ENCODE measurements around the gene CDC25B.

Gene CDC25B

GRCh38 chr20:3828798-3829197, 32.7 kb downstream of the CDC25B start:
- TF ChIP-seq TCF12 (IDR thresholded peaks at IDR 0.05; ENCODE audit: low read depth) (no peak), TEAD4 (IDR thresholded peaks at IDR 0.05) (no peak), CEBPB (IDR thresholded peaks at IDR 0.05) (no peak), YY1 (IDR thresholded peaks at IDR 0.05; ENCODE audit: low read depth) (no peak), USF1 (IDR thresholded peaks at IDR 0.05) (no peak), NFIC (IDR thresholded peaks at IDR 0.05) (no peak), ZBTB7A (IDR thresholded peaks at IDR 0.05; ENCODE audit: low read depth) (no peak), REST (IDR thresholded peaks at IDR 0.05; ENCODE audit: low read depth) (no peak), MAX (IDR thresholded peaks at IDR 0.05) (no peak), EP300 (IDR thresholded peaks at IDR 0.05; ENCODE audit: borderline replicate concordance) (no peak), CREB1 (IDR thresholded peaks at IDR 0.05; ENCODE audit: low read depth) (no peak), TAF1 (IDR thresholded peaks at IDR 0.05; ENCODE audit: low read depth) (no peak), RAD21 (IDR thresholded peaks at IDR 0.05; ENCODE audit: low read depth) (no peak)

- no peak for TF ChIP-seq CREB1 (IDR thresholded peaks at IDR 0.05; ENCODE audit: low read depth)
Observed at GRCh38 chr20:3836132-3836531, 40.0 kb downstream of the CDC25B start.

GRCh38 chr20:3839328-3839727, 43.2 kb downstream of the CDC25B start:
- TF ChIP-seq CEBPB (IDR thresholded peaks at IDR 0.05) = no peak
- TF ChIP-seq MAX (IDR thresholded peaks at IDR 0.05) = no peak
- TF ChIP-seq CREB1 (IDR thresholded peaks at IDR 0.05; ENCODE audit: low read depth) = no peak
- no peak for TF ChIP-seq REST (IDR thresholded peaks at IDR 0.05; ENCODE audit: low read depth)
- no peak for TF ChIP-seq NFIC (IDR thresholded peaks at IDR 0.05)
- no peak for TF ChIP-seq YY1 (IDR thresholded peaks at IDR 0.05; ENCODE audit: low read depth)
- no peak for TF ChIP-seq TCF12 (IDR thresholded peaks at IDR 0.05; ENCODE audit: low read depth)
- TF ChIP-seq EP300 (IDR thresholded peaks at IDR 0.05; ENCODE audit: borderline replicate concordance) = no peak
- TF ChIP-seq EGR1 (IDR thresholded peaks at IDR 0.05) = no peak
- no peak for TF ChIP-seq FOXM1 (IDR thresholded peaks at IDR 0.05; ENCODE audit: borderline replicate concordance, low read depth)
- no peak for TF ChIP-seq RAD21 (IDR thresholded peaks at IDR 0.05; ENCODE audit: low read depth)
- no peak for TF ChIP-seq TAF1 (IDR thresholded peaks at IDR 0.05; ENCODE audit: low read depth)
- no peak for TF ChIP-seq USF1 (IDR thresholded peaks at IDR 0.05)
- no peak for TF ChIP-seq TEAD4 (IDR thresholded peaks at IDR 0.05)
- TF ChIP-seq ZBTB7A (IDR thresholded peaks at IDR 0.05; ENCODE audit: low read depth) = no peak

GRCh38 chr20:3842348-3842930, 46.3 kb downstream of the CDC25B start:
- TF ChIP-seq MAX (IDR thresholded peaks at IDR 0.05) (no peak), CREB1 (IDR thresholded peaks at IDR 0.05; ENCODE audit: low read depth) (no peak), REST (IDR thresholded peaks at IDR 0.05; ENCODE audit: low read depth) (no peak), YY1 (IDR thresholded peaks at IDR 0.05; ENCODE audit: low read depth) (no peak), NFIC (IDR thresholded peaks at IDR 0.05) (no peak), FOXM1 (IDR thresholded peaks at IDR 0.05; ENCODE audit: borderline replicate concordance, low read depth) (no peak)

- TF ChIP-seq USF1 (IDR thresholded peaks at IDR 0.05) = no peak
- no peak for TF ChIP-seq REST (IDR thresholded peaks at IDR 0.05; ENCODE audit: low read depth)
- TF ChIP-seq FOXM1 (IDR thresholded peaks at IDR 0.05; ENCODE audit: borderline replicate concordance, low read depth) = no peak
- no peak for TF ChIP-seq NFIC (IDR thresholded peaks at IDR 0.05)
- TF ChIP-seq TCF12 (IDR thresholded peaks at IDR 0.05; ENCODE audit: low read depth) = no peak
- no peak for TF ChIP-seq CEBPB (IDR thresholded peaks at IDR 0.05)
- TF ChIP-seq YY1 (IDR thresholded peaks at IDR 0.05; ENCODE audit: low read depth) = no peak
- TF ChIP-seq EGR1 (IDR thresholded peaks at IDR 0.05) = no peak
- TF ChIP-seq TAF1 (IDR thresholded peaks at IDR 0.05; ENCODE audit: low read depth) = no peak
- no peak for TF ChIP-seq RAD21 (IDR thresholded peaks at IDR 0.05; ENCODE audit: low read depth)
- no peak for TF ChIP-seq EP300 (IDR thresholded peaks at IDR 0.05; ENCODE audit: borderline replicate concordance)
- TF ChIP-seq MAX (IDR thresholded peaks at IDR 0.05) = no peak
- TF ChIP-seq CREB1 (IDR thresholded peaks at IDR 0.05; ENCODE audit: low read depth) = no peak
- no peak for TF ChIP-seq ZBTB7A (IDR thresholded peaks at IDR 0.05; ENCODE audit: low read depth)
- no peak for TF ChIP-seq TEAD4 (IDR thresholded peaks at IDR 0.05)
Observed at GRCh38 chr20:3843490-3843889, 47.4 kb downstream of the CDC25B start.

Measured in Ishikawa (cell line).